GM19452 (cell line): ENCODE data around the gene AP4E1.
"Not testable (repeated sequence)": the region's sequence is repeated elsewhere in the genome, so short reads cannot be mapped to it uniquely, and the experiment has no call there.

Source experiments
- ATAC-seq: cut with Tn5 transposase; IDR thresholded peaks from one replicate; pipeline ENCODE4 v1.9.1; 2021; ENCODE audit not compliant: unreplicated experiment

The AP4E1 gene

DNA sequence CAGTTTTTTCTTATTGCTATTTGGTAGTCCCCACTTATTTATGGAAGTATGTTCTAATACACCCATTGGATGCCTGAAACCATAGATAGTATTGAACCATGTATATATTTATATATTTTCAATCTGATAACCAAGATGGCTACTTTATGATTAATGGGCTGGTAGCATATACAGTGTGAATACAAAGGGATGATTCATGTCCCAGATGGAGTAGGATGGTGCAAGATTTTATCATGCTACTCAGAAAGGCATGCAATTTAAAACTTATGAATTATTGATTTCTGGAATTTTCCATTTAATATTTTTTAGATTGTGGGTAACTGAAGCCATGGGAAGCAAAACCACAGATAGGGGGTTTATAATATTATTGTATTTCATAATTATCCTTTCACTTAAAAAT lies 35.2 kb downstream of the AP4E1 start:
- ATAC-seq: no peak

DNA sequence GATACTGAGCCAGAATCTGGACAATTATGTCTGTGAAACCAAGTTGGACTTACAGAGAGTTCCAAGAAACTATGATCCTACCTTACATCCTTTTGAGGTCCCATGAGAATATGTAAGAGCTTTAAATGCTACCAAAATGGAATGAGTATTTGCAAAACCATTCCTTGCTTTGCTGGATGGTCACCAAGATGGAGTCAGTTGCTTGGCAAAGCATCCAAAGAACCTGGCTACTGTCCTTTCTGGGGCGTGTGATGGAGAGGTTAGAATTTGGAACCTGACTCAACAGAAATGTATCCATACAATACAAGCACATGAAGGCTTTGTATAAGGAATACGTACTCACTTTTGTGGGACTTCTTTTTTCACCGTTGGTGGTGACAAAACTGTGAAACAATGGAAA lies 36.2 kb downstream of the AP4E1 start:
- ATAC-seq: no peak

GRCh38 chr15:50945725-50946124 lies 37.2 kb downstream of the AP4E1 start:
- no peak for ATAC-seq

GRCh38 chr15:50950745-50951144 lies 42.3 kb downstream of the AP4E1 start:
- not testable (repeated sequence) for ATAC-seq

DNA sequence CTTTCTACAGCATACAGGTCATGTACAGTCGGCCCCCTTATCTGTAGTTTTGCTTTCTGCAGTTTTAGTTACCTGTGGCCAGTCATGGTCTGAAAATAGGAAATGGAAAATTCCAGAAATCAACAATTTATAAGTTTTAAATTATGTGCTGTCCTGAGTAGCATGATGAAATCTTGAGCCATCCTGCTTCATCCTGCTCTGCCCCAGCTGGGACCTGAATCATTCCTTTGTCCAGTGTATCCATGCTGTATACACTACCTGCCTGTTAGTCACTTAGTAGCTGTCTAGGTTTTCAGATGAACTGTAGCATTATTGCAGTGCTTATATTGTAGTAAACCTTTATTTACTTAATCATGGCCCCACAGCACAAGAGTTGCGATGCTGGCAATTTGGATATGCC lies 44.8 kb downstream of the AP4E1 start:
- ATAC-seq: no peak

DNA sequence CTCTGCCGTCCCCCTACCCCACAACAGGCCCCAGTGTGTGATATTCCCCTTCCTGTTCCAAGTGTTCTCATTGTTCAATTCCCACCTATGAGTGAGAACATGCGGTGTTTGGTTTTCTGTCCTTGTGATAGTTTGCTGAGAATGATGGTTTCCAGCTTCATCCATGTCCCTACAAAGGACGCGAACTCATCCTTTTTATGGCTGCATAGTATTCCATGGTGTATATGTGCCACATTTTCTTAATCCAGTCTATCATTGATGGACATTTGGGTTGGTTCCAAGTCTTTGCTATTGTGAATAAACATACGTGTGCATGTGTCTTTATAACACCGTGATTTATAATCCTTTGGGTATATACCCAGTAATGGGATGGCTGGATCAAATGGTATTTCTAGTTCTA lies 46.4 kb downstream of the AP4E1 start:
- ATAC-seq: not testable (repeated sequence)

DNA sequence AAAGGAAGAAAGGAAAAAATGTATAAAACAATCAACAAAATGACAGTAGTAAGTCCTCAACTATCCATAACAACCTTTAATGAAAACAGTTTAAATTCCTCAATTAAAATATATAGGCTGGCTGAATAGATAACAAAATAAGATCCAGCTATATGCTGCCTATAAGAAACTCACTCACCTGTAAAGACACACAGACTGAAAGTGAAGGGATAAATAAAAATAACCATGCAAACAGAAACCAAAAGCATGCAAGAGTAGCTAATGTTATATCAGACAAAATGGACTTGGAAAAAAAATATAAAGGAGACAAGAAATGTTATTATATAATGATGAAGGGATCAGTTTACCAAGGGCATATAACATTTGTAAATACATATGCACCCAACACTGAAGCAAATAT lies 51.2 kb downstream of the AP4E1 start:
- no peak for ATAC-seq

GRCh38 chr15:50964075-50964474 lies 55.6 kb downstream of the AP4E1 start:
- ATAC-seq: no peak

DNA sequence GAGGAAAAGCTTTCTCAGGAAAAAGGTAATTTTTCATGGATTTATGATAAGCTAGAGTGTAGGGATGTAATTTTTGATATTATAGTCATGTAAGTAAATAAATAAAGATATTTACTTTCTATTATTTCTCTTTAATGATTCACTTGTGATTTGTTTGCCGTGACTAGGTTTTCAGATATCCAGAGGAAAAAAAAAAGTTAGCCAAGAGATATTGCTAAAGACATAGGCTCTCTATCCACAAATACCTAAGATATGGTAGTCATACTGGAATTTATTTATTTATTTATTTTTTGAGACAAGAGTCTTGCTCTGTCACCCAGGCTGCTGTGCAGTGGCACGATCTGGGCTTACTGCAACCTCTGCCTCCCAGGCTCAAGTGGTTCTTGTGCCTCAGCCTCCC lies 59.9 kb downstream of the AP4E1 start:
- ATAC-seq: no peak

DNA sequence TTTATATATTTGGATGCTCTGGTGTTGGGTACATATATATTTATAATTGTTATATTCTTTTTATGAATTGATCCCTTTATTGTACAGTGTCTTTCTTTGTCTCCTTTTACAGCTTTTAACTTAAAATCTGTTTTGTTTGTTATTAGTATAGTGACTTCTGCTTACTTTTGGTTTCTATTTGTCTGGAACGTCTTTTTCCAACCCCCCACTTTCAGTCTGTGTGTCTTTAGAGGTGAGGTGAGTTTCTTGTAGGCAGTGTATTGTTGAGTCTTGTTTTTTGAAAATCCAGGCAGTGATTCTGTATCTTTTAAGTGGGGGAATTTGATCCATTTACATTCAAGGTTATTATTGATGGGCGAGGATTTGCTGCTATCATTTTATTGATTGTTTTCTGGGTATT lies 62.0 kb downstream of the AP4E1 start:
- no peak for ATAC-seq

GRCh38 chr15:50971115-50971514 lies 62.6 kb downstream of the AP4E1 start:
- ATAC-seq: no peak

DNA sequence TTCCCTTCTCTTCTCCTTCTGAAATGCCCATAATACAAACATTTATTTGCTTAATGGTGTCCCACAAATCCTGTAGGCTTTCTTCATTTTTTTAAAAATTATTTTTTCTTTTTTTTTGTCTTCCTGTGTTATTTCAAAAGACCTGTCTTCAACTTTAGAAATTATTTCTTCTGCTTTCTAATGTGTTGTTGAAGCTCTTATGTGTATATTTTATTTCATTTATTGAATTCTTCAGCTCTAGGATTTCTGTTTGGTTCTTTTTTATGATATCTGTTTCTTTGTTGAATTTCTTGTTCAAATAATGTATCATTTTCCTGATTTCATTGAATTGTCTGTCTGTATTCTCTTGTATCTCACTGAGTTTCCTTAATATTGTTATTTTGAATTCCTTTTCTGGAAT lies 63.1 kb downstream of the AP4E1 start:
- no peak for ATAC-seq

GRCh38 chr15:50973605-50974004 lies 65.1 kb downstream of the AP4E1 start:
- ATAC-seq: no peak

DNA sequence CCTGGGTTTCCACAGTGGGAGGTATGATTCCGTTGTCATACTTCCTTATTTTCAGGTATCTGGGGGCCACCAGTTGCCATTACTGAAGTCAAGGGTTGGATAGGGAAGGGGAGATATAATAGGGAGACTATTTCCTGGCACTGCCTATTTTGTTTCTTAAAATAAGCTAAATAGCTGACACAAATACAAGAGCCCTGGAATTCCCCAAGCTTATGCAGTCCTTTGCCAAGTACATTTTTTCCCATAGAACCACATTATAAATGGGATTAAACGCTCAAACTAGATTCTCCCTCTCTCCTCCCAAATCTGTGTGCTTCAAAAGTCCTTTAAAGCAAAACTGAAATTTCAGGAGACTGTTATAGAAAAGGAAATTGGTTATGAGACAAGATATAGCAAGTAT lies 68.7 kb downstream of the AP4E1 start:
- ATAC-seq: no peak

DNA sequence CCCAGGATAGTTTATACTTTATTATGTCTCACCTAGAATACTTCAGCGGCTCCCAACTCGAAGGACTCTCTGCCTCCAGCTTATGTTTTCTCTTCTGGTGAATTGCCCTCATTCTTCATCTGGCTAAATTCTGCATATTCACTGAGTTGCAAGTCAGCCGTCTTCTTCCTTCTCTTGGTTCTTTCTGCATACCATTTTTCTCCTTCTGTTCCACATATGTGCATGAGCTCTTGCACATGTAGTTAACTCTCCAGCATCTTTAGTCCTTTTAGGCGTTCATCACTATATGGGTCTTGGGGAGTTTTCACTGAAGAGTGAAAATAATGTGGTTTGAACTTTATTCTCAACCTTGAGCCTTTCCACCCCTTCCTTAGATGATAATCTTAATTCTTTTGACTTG lies 70.1 kb downstream of the AP4E1 start:
- ATAC-seq: no peak

- ATAC-seq: no peak
Observed at GRCh38 chr15:50979041-50979440, 70.6 kb downstream of the AP4E1 start.

DNA sequence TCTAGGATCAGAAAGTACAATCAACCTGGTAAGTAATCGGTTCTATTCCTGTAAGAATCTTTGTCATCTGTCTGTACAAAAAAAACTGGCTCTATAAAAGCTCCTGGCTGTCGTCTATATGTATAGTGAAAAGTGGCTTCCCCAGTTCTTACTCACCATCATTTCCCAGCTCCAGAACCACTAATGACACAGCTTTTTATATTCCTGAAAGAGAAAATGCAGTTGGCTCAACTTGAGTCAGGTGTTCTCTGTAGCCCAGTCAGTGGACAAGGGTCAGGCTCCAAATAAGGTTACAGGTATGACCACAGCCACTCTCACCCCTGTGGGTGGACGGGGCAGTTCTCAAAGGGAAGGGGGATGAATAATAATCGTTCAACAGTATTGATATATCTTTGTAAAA lies 85.1 kb downstream of the AP4E1 start:
- ATAC-seq: no peak

DNA sequence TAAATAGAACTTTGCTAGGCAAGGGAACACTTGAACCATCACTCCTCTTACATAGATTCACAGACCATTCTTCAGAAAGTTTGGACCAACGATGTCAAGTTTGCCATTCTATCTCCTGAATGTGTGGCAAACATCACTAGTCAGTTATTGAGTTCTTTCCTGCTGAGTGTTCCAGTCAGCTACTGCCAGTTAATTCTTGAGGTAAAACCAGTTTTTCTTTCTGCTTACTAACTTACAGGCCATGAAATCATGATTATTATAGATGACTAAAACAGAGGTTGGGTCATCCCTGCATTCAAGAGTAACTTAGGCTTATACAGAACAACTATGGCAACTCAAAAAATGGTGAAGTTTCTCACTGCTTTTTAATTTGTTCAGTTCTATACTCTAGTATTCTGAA lies 88.2 kb downstream of the AP4E1 start:
- no peak for ATAC-seq

GRCh38 chr15:50997371-50998051 lies 89.0 kb downstream of the AP4E1 start:
- ATAC-seq: no peak

- ATAC-seq: no peak
Observed at GRCh38 chr15:51004103-51004551, 95.6 kb downstream of the AP4E1 start.

GRCh38 chr15:51006336-51006985 lies 98.0 kb downstream of the AP4E1 start:
- ATAC-seq: no peak

DNA sequence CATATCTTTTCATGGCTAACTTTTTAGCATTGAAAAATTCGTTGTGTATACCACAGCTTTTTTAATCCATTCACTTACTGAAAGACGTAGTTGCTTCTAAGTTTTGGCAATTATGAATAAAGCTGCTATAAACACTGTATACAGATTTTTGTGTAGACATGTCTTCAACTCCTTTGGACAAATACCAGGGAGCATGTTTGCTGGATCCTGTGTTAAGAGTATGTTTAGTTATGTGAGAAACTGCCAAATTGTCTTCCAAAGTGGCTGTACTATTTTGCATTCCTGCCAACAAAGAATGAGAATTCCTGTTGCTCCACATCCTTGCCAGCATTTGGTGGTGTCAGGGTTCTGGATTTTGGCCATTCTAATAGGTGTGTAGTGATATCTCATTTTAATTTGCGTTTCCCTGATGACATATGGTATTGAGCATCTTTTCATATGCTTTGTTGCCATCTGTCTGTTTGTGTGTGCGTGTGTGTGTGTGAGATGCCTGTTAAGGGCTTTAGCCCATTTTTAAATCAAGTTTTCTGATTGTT lies 98.7 kb downstream of the AP4E1 start:
- ATAC-seq: no peak

- no peak for ATAC-seq
Observed at GRCh38 chr15:51011212-51011611, 102.7 kb downstream of the AP4E1 start.
